ENCODE data around the gene PLCD4.
A peak's percentile ranks its signal among the peaks of the same experiment; 100 is the strongest.

PLCD4 gene

DNA sequence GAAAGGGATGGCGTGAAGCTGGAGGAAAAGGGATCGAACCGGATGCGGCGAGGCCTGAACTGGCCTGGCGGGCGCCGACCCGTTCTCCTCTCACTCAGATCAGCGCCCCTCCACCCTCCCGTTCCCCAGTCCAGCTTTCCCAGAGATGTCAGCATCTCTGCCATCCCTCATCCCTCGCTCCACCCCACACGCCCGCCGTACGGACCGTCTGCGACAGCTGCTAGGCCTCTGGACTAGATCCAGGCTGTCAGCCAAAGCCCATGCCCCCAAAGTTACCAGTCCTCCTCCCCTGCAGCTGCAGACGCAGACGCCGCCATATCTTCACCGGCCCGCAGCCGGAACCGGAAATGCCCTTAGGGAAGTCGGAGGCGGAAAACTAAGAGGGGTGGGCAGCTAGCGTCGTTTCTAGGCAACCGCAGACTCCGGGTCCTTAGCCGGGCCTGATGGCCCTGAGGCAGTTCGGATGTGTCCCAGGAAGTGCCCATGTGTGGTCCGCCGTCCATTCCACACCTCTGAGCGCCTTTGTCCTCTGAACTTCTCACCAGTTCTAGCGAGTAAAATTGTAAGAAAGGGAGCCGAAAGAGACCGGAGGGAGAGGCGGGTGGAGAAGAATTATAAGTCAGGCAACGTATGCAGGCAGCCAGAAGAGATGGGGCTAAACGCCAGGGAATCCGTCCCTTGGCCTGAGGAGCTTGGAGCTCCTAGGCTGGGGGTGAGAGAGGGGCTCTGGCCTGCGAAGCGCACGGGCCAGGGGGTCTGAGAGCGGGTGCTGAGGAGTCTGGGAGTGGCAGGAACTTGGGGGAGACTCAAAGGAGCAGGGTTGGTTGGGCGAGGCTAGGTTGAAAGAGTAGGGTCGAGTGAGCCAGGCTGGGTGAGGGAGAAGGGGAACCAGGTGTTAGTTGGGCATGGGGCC, 64.2 kb downstream of the PLCD4 start, which contains the start of the genes RNF25 and STK36:
TSS of gene RNF25 (minus strand) at position 349 of the 913 bp plus-strand sequence. CDS start at position 317, 32 bp downstream.
TSS of gene STK36 (plus strand) at position 433 of the 913 bp plus-strand sequence. CDS start 744 bp downstream, outside the sequence.
- DNase-seq: peak; percentile 78

GRCh38 chr2:218679119-218679518, 71.4 kb downstream of the PLCD4 start:
- no peak for DNase-seq

- DNase-seq: no peak
These were observed 72.4 kb downstream of the PLCD4 start for GRCh38 chr2:218680061-218680460.

All from NCI-H2029 (cell line).